HCT116 (cell line): ENCODE measurements around the gene MYH6. TPM values are rescaled to one million over a fixed set of nuclear protein-coding genes. Genes with fewer than 3 reads are reported as not detected.

Experiments used
- ATAC-seq: fragments of 200-7000 bp; cut with Tn5 transposase; 2 replicates; pipeline ENCODE4 v1.9.1; 2020; ENCODE audit warnings: mild to moderate bottlenecking, moderate library complexity
- BruUV-seq: library from RNA; stranded (reverse); fragments of 400-500 nt; replicated peaks from 2 replicates; lab custom pipeline; 2021; lab: Mats Ljungman, UMichigan
- CTCF ChIA-PET: fragments of 300-600 bp; sonication (Branson Sonifier 250); formaldehyde crosslinking; loops from one replicate; lab custom pipeline; 2021; ENCODE audit warnings: antibody characterized with exemption; lab: Charles Lee
- POLR2A ChIA-PET: fragments of 300-600, 350-600 bp; sonication (Branson Sonifier 250); formaldehyde crosslinking; loops from one replicate; lab custom pipeline; 2021; ENCODE audit warnings: antibody characterized with exemption; lab: Charles Lee
- RAD21 ChIA-PET, 2 experiments: fragments of 300-600 bp; sonication (Branson Sonifier 250); formaldehyde crosslinking; loops; one replicate each; lab custom pipeline; 2023; ENCODE audit warnings: low total read pairs in 2 of 2; ENCODE audit not compliant: uncharacterized antibody in 2 of 2, unreplicated experiment in 2 of 2, low non-redundant PET in 1 of 2; lab: Charles Lee
- DNase-seq: peaks from one replicate; pipeline ENCODE4 v3.0.0-alpha.2; 2010; ENCODE audit warnings: low read depth, low spot score
- H2AFZ ChIP-seq: fragments of 200-600 bp; shearing (Covaris generic), sonication (generic); 2 replicates; pipeline ENCODE4 v1.6.1; 2017; ENCODE audit warnings: low read depth, mixed run types, mixed read lengths, antibody characterized with exemption, low read length; ENCODE audit not compliant: poor library complexity, severe bottlenecking
- H3K27ac ChIP-seq: 2 replicates; pipeline ENCODE4 v1.5.1; 2012; ENCODE audit warnings: low read depth, low read length
- H3K27me3 ChIP-seq: fragments of 200-600 bp; sonication (generic); 2 replicates; pipeline ENCODE4 v1.6.1; 2016; ENCODE audit warnings: mixed run types, low read length, mixed read lengths; ENCODE audit not compliant: insufficient read depth
- H3K36me3 ChIP-seq, 2 experiments: fragments of 200-500 bp in 1 of 2; fragments of 200-600 bp in 1 of 2; sonication (Bioruptor generic) in 1 of 2; sonication (generic) in 1 of 2; 2 replicates each; pipeline versions ENCODE4 v1.5.1 to v1.6.1; 2014 to 2016; ENCODE audit warnings: low read length in 2 of 2, inconsistent platforms in 1 of 2, mixed read lengths in 1 of 2, mixed run types in 1 of 2; ENCODE audit not compliant: insufficient read depth in 2 of 2, control insufficient read depth in 1 of 2
- H3K4me1 ChIP-seq, 2 experiments: fragments of 200-600 bp in 1 of 2; sonication (generic) in 1 of 2; 2 replicates each; pipeline versions ENCODE4 v1.5.1 to v1.6.1; 2012 to 2017; ENCODE audit warnings: low read length in 2 of 2, inconsistent platforms in 1 of 2, mild to moderate bottlenecking in 1 of 2, mixed read lengths in 1 of 2, mixed run types in 1 of 2, moderate library complexity in 1 of 2; ENCODE audit not compliant: insufficient read depth in 2 of 2, control insufficient read depth in 1 of 2
- H3K4me2 ChIP-seq: fragments of 200-600 bp; sonication (generic); 2 replicates; pipeline ENCODE4 v1.6.1; 2017; ENCODE audit warnings: mixed run types, low read length, mixed read lengths
- H3K4me3 ChIP-seq, 2 experiments: fragments of 200-600 bp in 1 of 2; sonication (generic) in 1 of 2; replicated peaks in 1 of 2; 2 replicates each; pipeline ENCODE4 v1.5.1; 2011 to 2016; ENCODE audit warnings: low read length in 2 of 2, control low read depth in 1 of 2, low read depth in 1 of 2, mild to moderate bottlenecking in 1 of 2, mixed read lengths in 1 of 2, mixed run types in 1 of 2
- H3K79me2 ChIP-seq: fragments of 200-600 bp; sonication (generic); 2 replicates; pipeline ENCODE4 v1.6.1; 2017; ENCODE audit warnings: mild to moderate bottlenecking, mixed run types, low read length, moderate library complexity, mixed read lengths; ENCODE audit not compliant: insufficient read depth
- H3K9ac ChIP-seq: fragments of 200-600 bp; sonication (generic); 2 replicates; pipeline ENCODE4 v1.6.1; 2016; ENCODE audit warnings: low read length, mixed read lengths
- H3K9me2 ChIP-seq: fragments of 200-600 bp; sonication (generic), shearing (Covaris generic); 2 replicates; pipeline ENCODE4 v1.6.1; 2017; ENCODE audit warnings: mixed run types, mild to moderate bottlenecking, moderate library complexity; ENCODE audit not compliant: insufficient read depth
- H3K9me3 ChIP-seq, 2 experiments: fragments of 200-500 bp in 1 of 2; fragments of 200-600 bp in 1 of 2; sonication (Bioruptor generic) in 1 of 2; sonication (generic) in 1 of 2; 2 replicates each; pipeline ENCODE4 v1.6.1; 2014 to 2017; ENCODE audit warnings: low read length in 2 of 2, mixed read lengths in 2 of 2, inconsistent platforms in 1 of 2, low read depth in 1 of 2, mild to moderate bottlenecking in 1 of 2, mixed run types in 1 of 2, moderate library complexity in 1 of 2; ENCODE audit not compliant: control insufficient read depth in 1 of 2, insufficient read depth in 1 of 2
- H4K20me1 ChIP-seq: fragments of 200-600 bp; sonication (generic), shearing (Covaris generic); 2 replicates; pipeline ENCODE4 v1.6.1; 2017; ENCODE audit warnings: mixed run types, mild to moderate bottlenecking, moderate library complexity; ENCODE audit not compliant: insufficient read depth
- CBX3 ChIP-seq: IDR thresholded peaks from 2 replicates; pipeline ENCODE4 v1.6.1; 2012; ENCODE audit warnings: low read depth
- CEBPB ChIP-seq: IDR thresholded peaks from 2 replicates; pipeline ENCODE4 v1.6.1; 2012; ENCODE audit warnings: low read depth
- EGR1 ChIP-seq: IDR thresholded peaks from 2 replicates; pipeline ENCODE4 v1.6.1; 2012; ENCODE audit warnings: low read depth
- ELF1 ChIP-seq: IDR thresholded peaks from 2 replicates; pipeline ENCODE4 v1.6.1; 2012; ENCODE audit warnings: low read depth, borderline replicate concordance
- EZH2phosphoT487 ChIP-seq: fragments of 200-600 bp; IDR thresholded peaks from 2 replicates; pipeline ENCODE4 v1.6.1; 2018; ENCODE audit warnings: antibody characterized with exemption, borderline replicate concordance
- FOSL1 ChIP-seq: IDR thresholded peaks from 2 replicates; pipeline ENCODE4 v1.6.1; 2012; ENCODE audit warnings: low read depth
- POLR2AphosphoS5 ChIP-seq: IDR thresholded peaks from 2 replicates; pipeline ENCODE4 v1.6.1; 2011; ENCODE audit warnings: mild to moderate bottlenecking, low read depth, low read length, moderate library complexity
- SP1 ChIP-seq: IDR thresholded peaks from 2 replicates; pipeline ENCODE4 v1.6.1; 2012; ENCODE audit warnings: low read depth
- TCF7L2 ChIP-seq: IDR thresholded peaks from 2 replicates; pipeline ENCODE4 v1.7.0; 2011; ENCODE audit warnings: borderline replicate concordance, inconsistent platforms; ENCODE audit not compliant: insufficient read depth, insufficient read length; ENCODE audit errors: extremely low read depth
- ZNF274 ChIP-seq: fragments of 200-500 bp; sonication (Bioruptor generic); IDR thresholded peaks from 2 replicates; pipeline ENCODE4 v1.6.1; 2014; ENCODE audit warnings: mild to moderate bottlenecking, low read depth, low read length, inconsistent platforms
- intact Hi-C: fragments of 100-400 bp; cut with micrococcal nuclease; formaldehyde crosslinking; loops from 2 replicates; pipeline ENCODE4 v1.10.0; 2022
- total RNA-seq: library from RNA; stranded (reverse); gene quantifications from one replicate; pipeline ENCODE4 v1.2.1, GENCODE V29; 2021; ENCODE audit not compliant: unreplicated experiment
- TF ChIP-seq, protein P1 (sequence below): IDR thresholded peaks from 2 replicates; pipeline ENCODE4 v1.6.1; 2012; ENCODE audit warnings: low read depth
- TF ChIP-seq, protein P2 (sequence below), 3 experiments: fragments of 200-600 bp in 1 of 3; sonication (generic) in 1 of 3; IDR thresholded peaks in 2 of 3; conservative IDR thresholded peaks in 1 of 3; 2 replicates each; pipeline ENCODE4 v1.5.1; 2012 to 2017; ENCODE audit warnings: low read depth in 2 of 3, low read length in 2 of 3, antibody characterized with exemption in 1 of 3, borderline replicate concordance in 1 of 3, control low read depth in 1 of 3, mild to moderate bottlenecking in 1 of 3, mixed read lengths in 1 of 3, mixed run types in 1 of 3, moderate library complexity in 1 of 3; ENCODE audit not compliant: insufficient read depth in 1 of 3
- TF ChIP-seq, protein P3 (sequence below): IDR thresholded peaks from 2 replicates; pipeline ENCODE4 v1.6.1; 2012

The MYH6 gene
- total RNA-seq, 1 experiment from 2014 or later = not detected

DNA sequence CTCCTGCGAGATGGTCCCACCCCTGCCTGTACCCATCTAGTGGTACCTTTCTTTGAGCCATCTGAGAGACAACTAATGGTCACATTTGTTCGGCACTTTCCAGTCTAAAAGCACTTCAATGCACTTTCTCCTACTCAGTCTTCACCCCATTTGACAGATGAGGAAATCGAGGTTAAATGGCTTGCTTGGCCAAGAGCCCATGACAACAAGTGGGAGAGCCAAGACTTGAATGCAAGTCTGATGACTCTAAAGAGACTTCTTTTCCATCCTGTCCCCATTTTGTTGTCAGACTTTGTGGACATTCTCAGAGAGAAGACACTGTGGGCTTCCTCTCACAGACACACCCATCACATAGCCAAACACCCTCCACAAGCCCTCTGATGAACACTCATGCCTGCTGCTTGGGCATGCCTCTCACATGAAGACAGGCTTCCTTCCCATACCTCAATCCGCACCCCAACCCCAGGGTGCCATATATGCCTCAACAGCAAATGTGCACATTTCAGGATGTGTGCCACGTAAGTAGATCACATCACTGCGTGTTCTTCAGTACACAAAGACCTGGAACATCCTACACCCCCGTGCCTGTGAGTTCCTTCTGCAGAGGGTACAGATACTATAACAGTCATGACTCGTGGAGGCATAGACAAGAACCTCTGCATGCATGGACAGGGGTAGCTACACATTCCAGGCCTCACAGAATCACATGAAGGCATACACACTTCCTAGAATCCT is 26.6 kb upstream of the MYH6 start:
- ChIA-PET CTCF (no interaction called here), POLR2A (no interaction called here), RAD21 (no interaction called here)
- no peaks in the 10 kb centered on the region for H3K9me2 ChIP-seq
- intact Hi-C loops = no loop called here
- no peaks in the 10 kb centered on the region for H3K79me2 ChIP-seq
- no peak overlapping the region for H3K27ac ChIP-seq
- DNase-seq = no peak
- no peak overlapping the region for H2AFZ ChIP-seq
- H3K36me3 ChIP-seq = no peaks in the 10 kb centered on the region
- no peak for ATAC-seq
- no peaks in the 10 kb centered on the region for H3K4me1 ChIP-seq
- no peak overlapping the region for H3K9ac ChIP-seq
- H3K9me3 ChIP-seq = no peaks in the 10 kb centered on the region
- H3K4me3 ChIP-seq = no peak overlapping the region
- no TSS peak for BruUV-seq
- TF ChIP-seq POLR2AphosphoS5 (no peak), SP1 (no peak), EZH2phosphoT487 (no peak), FOSL1 (no peak), EGR1 (no peak), TCF7L2 (no peak), ELF1 (no peak), CEBPB (no peak), ZNF274 (no peak), CBX3 (no peak)
- TF ChIP-seq, protein P1, sequence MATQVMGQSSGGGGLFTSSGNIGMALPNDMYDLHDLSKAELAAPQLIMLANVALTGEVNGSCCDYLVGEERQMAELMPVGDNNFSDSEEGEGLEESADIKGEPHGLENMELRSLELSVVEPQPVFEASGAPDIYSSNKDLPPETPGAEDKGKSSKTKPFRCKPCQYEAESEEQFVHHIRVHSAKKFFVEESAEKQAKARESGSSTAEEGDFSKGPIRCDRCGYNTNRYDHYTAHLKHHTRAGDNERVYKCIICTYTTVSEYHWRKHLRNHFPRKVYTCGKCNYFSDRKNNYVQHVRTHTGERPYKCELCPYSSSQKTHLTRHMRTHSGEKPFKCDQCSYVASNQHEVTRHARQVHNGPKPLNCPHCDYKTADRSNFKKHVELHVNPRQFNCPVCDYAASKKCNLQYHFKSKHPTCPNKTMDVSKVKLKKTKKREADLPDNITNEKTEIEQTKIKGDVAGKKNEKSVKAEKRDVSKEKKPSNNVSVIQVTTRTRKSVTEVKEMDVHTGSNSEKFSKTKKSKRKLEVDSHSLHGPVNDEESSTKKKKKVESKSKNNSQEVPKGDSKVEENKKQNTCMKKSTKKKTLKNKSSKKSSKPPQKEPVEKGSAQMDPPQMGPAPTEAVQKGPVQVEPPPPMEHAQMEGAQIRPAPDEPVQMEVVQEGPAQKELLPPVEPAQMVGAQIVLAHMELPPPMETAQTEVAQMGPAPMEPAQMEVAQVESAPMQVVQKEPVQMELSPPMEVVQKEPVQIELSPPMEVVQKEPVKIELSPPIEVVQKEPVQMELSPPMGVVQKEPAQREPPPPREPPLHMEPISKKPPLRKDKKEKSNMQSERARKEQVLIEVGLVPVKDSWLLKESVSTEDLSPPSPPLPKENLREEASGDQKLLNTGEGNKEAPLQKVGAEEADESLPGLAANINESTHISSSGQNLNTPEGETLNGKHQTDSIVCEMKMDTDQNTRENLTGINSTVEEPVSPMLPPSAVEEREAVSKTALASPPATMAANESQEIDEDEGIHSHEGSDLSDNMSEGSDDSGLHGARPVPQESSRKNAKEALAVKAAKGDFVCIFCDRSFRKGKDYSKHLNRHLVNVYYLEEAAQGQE = no peak
- TF ChIP-seq, protein P2, sequence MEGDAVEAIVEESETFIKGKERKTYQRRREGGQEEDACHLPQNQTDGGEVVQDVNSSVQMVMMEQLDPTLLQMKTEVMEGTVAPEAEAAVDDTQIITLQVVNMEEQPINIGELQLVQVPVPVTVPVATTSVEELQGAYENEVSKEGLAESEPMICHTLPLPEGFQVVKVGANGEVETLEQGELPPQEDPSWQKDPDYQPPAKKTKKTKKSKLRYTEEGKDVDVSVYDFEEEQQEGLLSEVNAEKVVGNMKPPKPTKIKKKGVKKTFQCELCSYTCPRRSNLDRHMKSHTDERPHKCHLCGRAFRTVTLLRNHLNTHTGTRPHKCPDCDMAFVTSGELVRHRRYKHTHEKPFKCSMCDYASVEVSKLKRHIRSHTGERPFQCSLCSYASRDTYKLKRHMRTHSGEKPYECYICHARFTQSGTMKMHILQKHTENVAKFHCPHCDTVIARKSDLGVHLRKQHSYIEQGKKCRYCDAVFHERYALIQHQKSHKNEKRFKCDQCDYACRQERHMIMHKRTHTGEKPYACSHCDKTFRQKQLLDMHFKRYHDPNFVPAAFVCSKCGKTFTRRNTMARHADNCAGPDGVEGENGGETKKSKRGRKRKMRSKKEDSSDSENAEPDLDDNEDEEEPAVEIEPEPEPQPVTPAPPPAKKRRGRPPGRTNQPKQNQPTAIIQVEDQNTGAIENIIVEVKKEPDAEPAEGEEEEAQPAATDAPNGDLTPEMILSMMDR (IDR thresholded peaks at IDR 0.05 in 2 of 3, conservative IDR thresholded peaks at IDR 0.05 in 1 of 3; ENCODE audit: borderline replicate concordance in 1 of 3, insufficient read depth in 1 of 3, low read depth in 2 of 3, low read length in 2 of 3) = no peak
- TF ChIP-seq, protein P3, sequence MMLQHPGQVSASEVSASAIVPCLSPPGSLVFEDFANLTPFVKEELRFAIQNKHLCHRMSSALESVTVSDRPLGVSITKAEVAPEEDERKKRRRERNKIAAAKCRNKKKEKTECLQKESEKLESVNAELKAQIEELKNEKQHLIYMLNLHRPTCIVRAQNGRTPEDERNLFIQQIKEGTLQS = no peak
- no peaks in the 10 kb centered on the region for H4K20me1 ChIP-seq
- H3K4me2 ChIP-seq = no peak overlapping the region
- peaks cover 10% of the 10 kb centered on the region for H3K27me3 ChIP-seq
